Activated CD8-positive, alpha-beta memory T cell treated with anti-CD3 and anti-CD28 coated beads, Interleukin-2, amount 10 ng/mL, durations not matched to agents 7 days and 5 days (primary cell): ENCODE results near the gene ANKRD13B. TPM values are rescaled to one million over a fixed set of nuclear protein-coding genes. Genes with fewer than 3 reads are reported as not detected.

ENCODE experiments used
- ATAC-seq: fragments of 150-1000 bp; cut with Tn5 transposase; one replicate; pipeline ENCODE4 v1.10.0; 2021; ENCODE audit warnings: moderate library complexity
- CTCF ChIA-PET: fragments of 350-600 bp; sonication (Branson Sonifier 250); formaldehyde crosslinking; loops from one replicate; lab custom pipeline; 2021; ENCODE audit warnings: antibody characterized with exemption; lab: Charles Lee
- DNase-seq: peaks from one replicate; pipeline ENCODE4 v3.0.0-alpha.2; 2020
- H3K27ac Mint-ChIP-seq: one replicate; pipeline ENCODE4 v1.8.0; 2021; ENCODE audit warnings: mild to moderate bottlenecking, mixed read lengths
- H3K27me3 Mint-ChIP-seq: one replicate; pipeline ENCODE4 v1.8.0; 2021; ENCODE audit warnings: mixed read lengths
- H3K36me3 Mint-ChIP-seq: one replicate; pipeline ENCODE4 v1.8.0; 2021; ENCODE audit warnings: mild to moderate bottlenecking, mixed read lengths
- H3K4me1 Mint-ChIP-seq: one replicate; pipeline ENCODE4 v1.8.0; 2021; ENCODE audit warnings: mixed read lengths
- H3K4me3 Mint-ChIP-seq: one replicate; pipeline ENCODE4 v1.8.0; 2021; ENCODE audit warnings: mild to moderate bottlenecking, moderate library complexity, mixed read lengths
- H3K9me3 Mint-ChIP-seq: one replicate; pipeline ENCODE4 v1.8.0; 2022; ENCODE audit warnings: low read depth, mixed read lengths
- total RNA-seq, 2 experiments: library from RNA; stranded (reverse); gene quantifications; one replicate each; pipeline ENCODE4 v1.2.3, GENCODE V29; 2021

The ANKRD13B gene
- total RNA-seq, 2 experiments from 2014 or later = 15.6 to 20.1 TPM

DNA sequence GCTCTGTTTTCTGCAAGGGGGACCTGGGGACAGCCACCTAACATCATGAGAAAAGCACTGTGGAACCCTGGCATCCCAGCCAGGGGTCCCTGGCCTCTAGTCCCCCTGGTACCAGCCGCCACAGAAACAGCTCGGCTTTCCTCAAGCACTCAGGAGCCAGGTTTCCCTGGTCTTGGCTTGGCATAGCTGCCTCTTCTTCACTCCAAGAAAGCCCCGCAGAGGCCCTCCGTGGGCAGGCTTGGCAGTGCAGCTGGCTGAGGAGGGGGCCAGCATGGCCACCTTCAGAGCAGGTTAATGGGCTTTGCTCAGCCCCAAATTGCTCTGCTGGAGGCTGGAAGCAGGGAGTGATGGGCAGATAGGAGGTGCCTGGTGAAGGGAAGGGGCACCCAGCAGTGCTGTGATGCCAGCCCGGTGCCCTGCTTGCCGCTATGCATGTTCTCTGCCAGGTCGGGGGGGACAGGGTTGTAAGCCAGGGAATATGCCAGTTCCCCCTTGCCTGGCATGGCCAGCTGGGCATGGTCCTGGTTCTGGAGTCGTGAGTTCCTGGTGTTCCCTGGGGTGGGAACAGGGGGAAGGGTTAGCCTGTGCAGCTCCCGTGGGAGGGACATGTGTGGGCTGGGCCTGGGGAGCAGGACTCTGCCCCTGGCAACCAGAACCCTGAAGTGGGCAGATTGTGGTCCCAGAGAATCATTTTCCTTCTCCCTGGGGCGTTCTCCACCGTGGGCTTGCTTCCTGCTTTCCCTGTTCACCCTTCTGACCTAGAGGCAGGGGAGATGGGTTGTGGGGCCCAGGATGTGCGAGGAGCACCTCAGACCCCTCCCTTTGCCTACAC is 3.2 kb downstream of the ANKRD13B start:
- Mint-ChIP-seq H3K27me3 (no peaks in the 10 kb centered on the region), H3K27ac (no peak overlapping the region), H3K9me3 (no peaks in the 10 kb centered on the region), H3K4me3 (no peak overlapping the region), H3K36me3 (no peaks in the 10 kb centered on the region), H3K4me1 (peaks cover 38% of the 10 kb centered on the region)
- CTCF ChIA-PET = interaction anchor here (2.4 to 3.0 kb wide), 2 partner anchors 16 to 21 kb away, joined by 6 to 14 read pairs; no protein-coding TSS in a partner anchor
- ATAC-seq (no peak), DNase-seq (no peak)

DNA sequence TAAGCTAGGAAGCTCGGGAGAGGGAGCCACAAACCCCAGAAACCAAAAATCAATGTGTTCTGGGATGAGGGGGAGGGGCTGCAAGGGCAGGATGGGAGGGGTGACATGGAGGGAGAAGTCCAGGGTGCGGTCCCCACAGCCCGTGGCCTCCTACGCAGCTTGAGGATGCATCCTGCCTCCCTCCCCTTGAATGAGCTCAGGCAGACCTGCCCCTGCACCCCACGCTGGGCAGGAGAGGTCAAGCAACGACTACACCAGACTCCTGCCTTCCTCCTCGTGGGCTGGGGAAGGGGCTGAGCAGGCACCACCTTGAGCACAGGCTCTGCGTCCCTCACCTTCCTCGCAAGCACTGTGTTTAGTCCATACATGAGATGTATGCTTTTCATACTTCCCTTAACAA is 3.9 kb downstream of the ANKRD13B start:
- Mint-ChIP-seq H3K9me3 (no peaks in the 10 kb centered on the region), H3K27me3 (no peaks in the 10 kb centered on the region)

DNA sequence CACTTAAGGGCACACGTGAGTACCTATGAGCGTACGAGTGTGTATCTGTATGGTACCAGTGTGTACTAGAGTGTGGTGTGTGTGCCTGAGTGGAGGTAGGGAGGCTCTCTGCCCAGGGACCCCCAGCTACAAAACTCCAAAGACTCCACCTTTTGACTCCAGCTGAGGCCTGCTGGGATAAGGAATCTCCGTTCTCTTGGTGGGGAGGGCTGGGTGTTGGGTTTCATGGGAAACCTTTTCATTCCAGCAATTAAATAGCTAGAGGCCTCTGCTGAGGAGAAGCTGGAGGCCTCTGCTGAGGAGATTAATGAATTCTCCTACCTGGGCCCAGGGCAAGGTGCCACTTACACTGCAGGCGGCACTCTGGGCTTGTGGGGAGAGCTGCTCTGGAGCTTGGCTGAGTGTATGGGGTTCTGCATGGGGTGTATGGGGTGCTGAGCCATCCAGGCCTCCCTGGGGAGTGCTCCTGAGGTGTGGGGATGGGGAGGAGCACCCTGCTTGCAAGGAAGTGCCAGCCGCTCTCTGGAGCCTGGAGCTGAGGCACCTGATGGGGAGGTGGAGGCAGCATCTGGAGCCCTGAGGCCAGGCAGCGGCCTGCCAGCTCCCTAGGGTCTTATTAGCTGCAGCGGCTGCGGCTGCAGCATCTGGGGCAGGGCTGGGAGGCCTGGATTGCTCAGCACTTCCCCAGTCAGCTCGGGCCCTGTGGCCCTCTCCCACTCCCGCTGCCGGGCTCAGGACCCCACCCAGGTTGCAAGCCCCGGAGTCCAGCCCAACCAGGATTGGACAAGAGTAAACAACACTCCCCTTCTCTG is 4.6 kb downstream of the ANKRD13B start:
- ATAC-seq = no peak
- CTCF ChIA-PET = interaction anchor here (0.8 to 3.0 kb wide), 4 partner anchors 16 to 223 kb away, joined by 3 to 14 read pairs (median 4); no protein-coding TSS in a partner anchor
- no peak overlapping the region for H3K4me3 Mint-ChIP-seq

More for the DNA sequence above, 3.9 kb downstream of the ANKRD13B start:
- DNase-seq (no peak), ATAC-seq (no peak)
- H3K4me1 Mint-ChIP-seq = peaks cover 34% of the 10 kb centered on the region
- no peaks in the 10 kb centered on the region for H3K36me3 Mint-ChIP-seq
- H3K27ac Mint-ChIP-seq = no peak overlapping the region
- CTCF ChIA-PET = interaction anchor here (0.8 to 3.0 kb wide), 3 partner anchors 17 to 223 kb away, joined by 3 to 14 read pairs (median 6); no protein-coding TSS in a partner anchor
- H3K4me3 Mint-ChIP-seq = no peak overlapping the region

DNA sequence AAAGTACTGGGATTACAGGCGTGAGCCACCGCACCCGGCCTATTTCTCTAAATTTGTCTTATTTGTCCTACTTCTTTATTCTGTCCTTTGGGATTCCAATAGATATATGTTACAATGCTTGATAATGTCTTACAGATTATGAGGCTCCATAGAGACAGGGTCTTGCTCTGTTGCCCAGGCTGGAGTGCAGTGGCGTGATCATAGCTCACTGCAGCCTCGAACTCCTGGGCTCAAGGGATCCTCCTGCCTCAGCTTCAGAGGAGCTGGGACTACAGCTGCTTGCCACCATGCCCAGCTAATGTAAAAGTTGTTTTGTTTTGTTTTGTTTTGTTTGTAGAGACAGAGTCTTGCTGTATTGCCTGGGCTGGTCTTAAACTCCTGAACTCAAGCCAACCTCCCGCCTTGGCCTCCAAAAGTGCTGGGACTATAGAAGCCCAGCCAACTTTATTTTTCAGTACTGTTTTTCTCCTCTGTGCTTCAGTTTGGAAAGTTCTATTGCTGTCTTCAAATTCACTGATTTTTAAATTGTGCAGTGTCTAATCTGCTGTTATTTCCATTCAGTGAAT is 10.3 kb downstream of the ANKRD13B start:
- Mint-ChIP-seq H3K27ac (no peak overlapping the region), H3K27me3 (no peaks in the 10 kb centered on the region), H3K36me3 (no peaks in the 10 kb centered on the region), H3K9me3 (no peaks in the 10 kb centered on the region), H3K4me3 (no peak overlapping the region), H3K4me1 (peaks cover 11% of the 10 kb centered on the region)
- CTCF ChIA-PET = no interaction called here
- DNase-seq (no peak), ATAC-seq (no peak)

More for the DNA sequence above, 4.6 kb downstream of the ANKRD13B start:
- peaks cover 26% of the 10 kb centered on the region for H3K4me1 Mint-ChIP-seq
- no peaks in the 10 kb centered on the region for H3K27me3 Mint-ChIP-seq
- H3K36me3 Mint-ChIP-seq = no peaks in the 10 kb centered on the region
- DNase-seq = no peak
- no peaks in the 10 kb centered on the region for H3K9me3 Mint-ChIP-seq
- no peak overlapping the region for H3K27ac Mint-ChIP-seq

DNA sequence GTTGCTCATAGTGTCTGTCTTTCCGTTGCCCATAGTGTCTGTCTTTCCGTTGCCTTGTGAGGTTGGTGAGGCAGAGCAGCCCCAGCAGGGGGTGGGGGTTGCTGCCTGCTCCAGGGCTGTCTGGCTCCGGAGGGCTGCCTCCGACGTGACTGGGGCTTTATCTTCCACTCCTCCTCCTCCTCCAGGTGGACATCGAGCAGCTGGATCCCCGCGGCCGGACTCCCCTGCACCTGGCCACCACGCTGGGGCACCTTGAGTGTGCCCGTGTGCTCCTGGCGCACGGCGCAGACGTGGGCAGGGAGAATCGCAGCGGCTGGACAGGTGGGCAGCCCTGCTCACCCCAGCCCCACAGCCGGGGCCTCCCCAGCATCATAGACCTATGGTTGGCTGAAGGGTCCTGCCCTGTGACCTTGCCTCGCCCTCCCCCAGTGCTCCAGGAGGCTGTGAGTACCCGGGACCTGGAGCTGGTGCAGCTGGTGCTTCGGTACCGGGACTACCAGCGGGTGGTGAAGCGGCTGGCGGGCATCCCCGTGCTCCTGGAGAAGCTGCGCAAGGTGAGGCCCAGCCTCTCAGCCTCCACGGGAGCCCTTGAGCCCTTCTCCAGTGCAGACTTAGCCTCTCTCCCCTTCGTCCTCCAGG is 14.7 kb downstream of the ANKRD13B start:
- CTCF ChIA-PET = interaction anchor here (1.2 to 24.4 kb wide), 4 partner anchors 10 to 31 kb away, joined by 4 to 458 read pairs (median 7); partner anchors contain the start of genes ABHD15 and TP53I13
- ATAC-seq = no peak

DNA sequence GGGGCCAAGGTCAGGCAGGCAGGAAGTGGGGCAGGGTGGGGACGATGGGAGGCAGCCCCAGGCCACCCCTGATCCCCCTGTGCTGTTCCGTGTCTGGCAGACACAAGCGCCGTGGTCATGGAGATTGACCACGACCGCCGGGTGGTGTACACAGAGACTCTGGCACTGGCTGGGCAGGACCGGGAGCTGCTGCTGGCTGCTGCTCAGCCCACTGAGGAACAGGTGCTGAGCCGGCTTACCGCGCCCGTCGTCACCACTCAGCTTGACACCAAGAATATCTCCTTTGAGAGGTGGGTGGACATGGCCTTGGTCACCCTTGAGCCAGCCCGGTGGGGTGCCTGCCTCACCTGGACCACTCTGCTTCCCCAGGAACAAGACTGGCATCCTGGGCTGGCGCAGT is 16.1 kb downstream of the ANKRD13B start:
- Mint-ChIP-seq H3K9me3 (no peaks in the 10 kb centered on the region), H3K27me3 (no peaks in the 10 kb centered on the region), H3K36me3 (no peaks in the 10 kb centered on the region), H3K4me1 (peaks cover 4% of the 10 kb centered on the region), H3K27ac (no peak overlapping the region), H3K4me3 (no peak overlapping the region)
- ATAC-seq (no peak), DNase-seq (no peak)
- CTCF ChIA-PET = interaction anchor here (1.2 to 24.4 kb wide), 3 partner anchors 8 to 32 kb away, joined by 3 to 458 read pairs (median 3); partner anchors contain the start of genes ABHD15 and TP53I13

More for the DNA sequence above, 14.7 kb downstream of the ANKRD13B start:
- no peaks in the 10 kb centered on the region for H3K9me3 Mint-ChIP-seq
- H3K27ac Mint-ChIP-seq = no peak overlapping the region
- no peaks in the 10 kb centered on the region for H3K27me3 Mint-ChIP-seq
- no peak overlapping the region for H3K4me3 Mint-ChIP-seq
- no peaks in the 10 kb centered on the region for H3K4me1 Mint-ChIP-seq
- no peaks in the 10 kb centered on the region for H3K36me3 Mint-ChIP-seq
- no peak for DNase-seq

DNA sequence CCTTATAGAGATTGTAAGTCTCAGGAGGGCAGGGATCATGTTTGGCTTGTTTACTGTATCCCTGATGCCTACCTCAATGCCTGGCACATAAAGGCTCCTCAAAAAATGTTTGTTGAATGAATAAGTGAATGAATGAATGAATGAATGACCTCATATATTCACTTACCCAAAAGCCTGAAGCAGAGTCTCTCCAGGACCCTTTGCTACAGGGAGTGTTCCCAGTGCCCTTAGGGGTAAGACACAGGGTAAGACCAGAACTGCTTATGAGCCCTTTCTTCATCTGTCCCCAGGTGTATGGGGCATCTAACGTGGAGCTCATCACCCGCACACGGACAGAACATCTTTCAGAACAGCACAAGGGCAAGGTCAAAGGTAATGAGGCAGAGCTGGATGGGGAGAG is 17.5 kb downstream of the ANKRD13B start:
- CTCF ChIA-PET = interaction anchor here (1.5 to 24.4 kb wide), 2 partner anchors 17 to 33 kb away, joined by 4 to 458 read pairs; partner anchors contain the start of genes ABHD15, ANKRD13B and TP53I13
- Mint-ChIP-seq H3K9me3 (no peaks in the 10 kb centered on the region), H3K27ac (no peak overlapping the region), H3K27me3 (no peaks in the 10 kb centered on the region), H3K4me1 (peaks cover 18% of the 10 kb centered on the region), H3K4me3 (no peak overlapping the region), H3K36me3 (no peaks in the 10 kb centered on the region)
- DNase-seq (no peak), ATAC-seq (no peak)

DNA sequence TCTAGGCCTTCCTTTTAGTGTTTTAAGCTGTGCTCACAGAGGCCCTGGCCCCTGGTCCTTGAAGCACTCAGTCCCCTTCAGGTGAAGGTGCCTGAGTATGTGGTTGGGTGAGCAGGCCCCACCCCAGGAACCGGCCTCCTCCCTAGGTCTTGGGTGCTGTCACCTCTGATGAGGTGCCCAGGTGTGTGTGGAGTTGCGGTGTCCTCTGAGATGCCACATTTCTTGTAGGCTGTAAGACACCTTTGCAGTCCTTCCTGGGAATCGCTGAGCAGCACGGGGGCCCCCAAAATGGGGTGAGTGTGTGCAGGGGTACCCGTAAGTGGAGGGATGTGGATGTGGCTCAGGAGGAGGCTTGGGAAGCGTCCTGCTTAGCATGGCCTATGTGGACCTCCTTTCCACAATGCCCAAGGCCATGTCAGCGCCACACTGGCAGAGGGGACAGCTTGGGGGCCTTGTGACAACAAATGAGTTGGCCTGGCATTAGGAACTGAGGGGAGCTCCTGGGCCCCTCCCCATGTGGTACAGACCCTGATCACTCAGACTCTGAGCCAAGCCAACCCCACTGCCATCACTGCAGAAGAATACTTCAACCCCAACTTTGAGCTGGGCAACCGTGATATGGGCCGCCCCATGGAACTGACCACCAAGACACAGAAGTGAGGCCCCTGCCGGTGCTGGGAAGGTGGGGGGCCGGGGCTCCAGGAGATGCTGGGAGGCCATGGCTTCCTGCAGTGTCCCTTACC is 18.6 kb downstream of the ANKRD13B start:
- H3K4me1 Mint-ChIP-seq = peaks cover 28% of the 10 kb centered on the region
- H3K27ac Mint-ChIP-seq = no peak overlapping the region
- no peaks in the 10 kb centered on the region for H3K36me3 Mint-ChIP-seq
- no peak for ATAC-seq
- DNase-seq = no peak
- H3K4me3 Mint-ChIP-seq = no peak overlapping the region
- CTCF ChIA-PET = interaction anchor here (24.4 kb wide), 1 partner anchor 34 kb away, joined by 458 read pairs; the partner anchor contains the start of genes ABHD15 and TP53I13
- H3K27me3 Mint-ChIP-seq = no peaks in the 10 kb centered on the region
- H3K9me3 Mint-ChIP-seq = no peaks in the 10 kb centered on the region

DNA sequence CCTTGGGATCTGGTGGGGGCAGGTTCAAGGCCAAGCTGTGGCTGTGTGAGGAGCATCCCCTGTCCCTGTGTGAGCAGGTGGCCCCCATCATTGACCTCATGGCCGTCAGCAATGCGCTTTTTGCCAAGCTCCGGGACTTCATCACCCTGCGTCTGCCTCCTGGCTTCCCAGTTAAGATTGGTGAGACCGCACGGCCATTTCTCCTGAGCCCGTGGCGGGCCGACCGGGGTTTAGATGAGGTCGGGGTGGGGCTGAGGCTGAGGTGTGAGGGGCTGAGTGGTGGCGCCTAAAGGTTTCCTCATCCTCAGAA is 19.1 kb downstream of the ANKRD13B start:
- Mint-ChIP-seq H3K27me3 (peaks cover 3% of the 10 kb centered on the region), H3K4me3 (no peak overlapping the region), H3K9me3 (no peaks in the 10 kb centered on the region), H3K27ac (no peak overlapping the region), H3K36me3 (no peaks in the 10 kb centered on the region), H3K4me1 (peaks cover 33% of the 10 kb centered on the region)
- DNase-seq = no peak
- ATAC-seq = no peak
- CTCF ChIA-PET = interaction anchor here (24.4 kb wide), 1 partner anchor 35 kb away, joined by 458 read pairs; the partner anchor contains the start of genes ABHD15 and TP53I13

DNA sequence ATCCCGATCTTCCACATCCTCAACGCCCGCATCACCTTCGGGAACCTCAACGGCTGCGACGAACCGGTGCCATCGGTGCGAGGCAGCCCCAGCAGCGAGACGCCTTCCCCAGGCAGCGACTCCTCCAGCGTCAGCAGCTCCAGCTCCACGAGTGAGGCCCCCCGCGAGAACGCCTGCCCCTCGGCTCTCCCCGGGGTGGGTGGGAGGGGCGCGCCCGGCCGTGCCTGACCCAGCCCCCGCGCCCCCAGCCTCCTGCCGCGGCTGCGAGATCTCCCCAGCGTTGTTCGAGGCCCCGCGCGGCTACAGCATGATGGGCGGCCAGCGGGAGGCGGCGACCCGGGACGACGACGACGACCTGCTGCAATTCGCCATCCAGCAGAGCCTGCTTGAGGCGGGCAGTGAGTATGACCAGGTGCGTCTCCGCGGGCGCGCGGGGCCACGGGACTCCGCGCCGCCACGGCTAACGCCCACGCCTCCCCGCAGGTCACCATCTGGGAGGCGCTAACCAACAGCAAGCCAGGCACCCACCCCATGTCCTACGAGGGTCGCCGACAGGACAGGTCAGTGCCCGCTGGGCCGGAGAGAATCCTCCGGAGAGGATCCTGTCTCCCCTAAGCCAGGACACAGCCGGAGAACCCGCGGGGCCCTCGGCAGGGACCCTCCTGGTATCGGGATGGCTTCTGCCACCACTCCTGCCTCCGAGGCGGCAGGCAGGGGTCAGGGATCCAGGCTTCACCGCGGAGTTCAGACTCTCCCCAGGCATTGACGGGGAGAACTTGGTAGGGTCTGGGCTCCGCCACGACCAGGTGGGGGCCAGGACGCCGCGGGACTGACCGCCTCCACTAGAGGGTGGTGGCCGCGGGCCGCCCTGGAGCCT is 19.7 kb downstream of the ANKRD13B start:
- peaks cover 3% of the 10 kb centered on the region for H3K27me3 Mint-ChIP-seq
- H3K36me3 Mint-ChIP-seq = no peaks in the 10 kb centered on the region
- no peak for ATAC-seq
- no peak overlapping the region for H3K27ac Mint-ChIP-seq
- no peak for DNase-seq
- CTCF ChIA-PET = interaction anchor here (0.6 to 24.4 kb wide), 14 partner anchors 7 to 317 kb away, joined by 3 to 458 read pairs (median 4); partner anchors contain the start of genes ABHD15, ANKRD13B, CORO6 and SSH2
- H3K4me1 Mint-ChIP-seq = peaks cover 39% of the 10 kb centered on the region
- H3K4me3 Mint-ChIP-seq = no peak overlapping the region
- H3K9me3 Mint-ChIP-seq = no peaks in the 10 kb centered on the region

DNA sequence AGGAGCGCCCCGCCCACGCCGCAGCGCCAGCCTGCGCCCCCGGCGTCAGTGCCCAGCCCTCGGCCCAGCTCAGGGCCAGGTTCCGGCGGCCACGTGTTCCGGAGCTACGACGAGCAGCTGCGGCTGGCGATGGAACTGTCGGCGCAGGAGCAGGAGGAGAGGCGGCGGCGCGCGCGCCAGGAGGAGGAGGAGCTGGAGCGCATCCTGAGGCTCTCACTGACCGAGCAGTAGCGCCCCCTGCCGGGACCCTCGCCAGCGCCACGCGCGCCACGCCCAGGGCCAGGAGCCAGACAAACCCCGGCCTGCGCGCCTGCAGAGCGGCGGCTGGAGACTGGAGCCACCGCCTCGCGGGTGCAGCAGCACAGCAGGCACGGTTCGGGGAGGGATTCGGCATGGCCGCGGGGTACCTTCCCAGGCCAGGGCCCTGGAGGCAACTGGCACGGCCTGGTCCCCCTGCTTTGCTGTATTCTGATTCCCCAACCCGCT is 20.5 kb downstream of the ANKRD13B start:
- Mint-ChIP-seq H3K4me3 (peak overlapping the region; percentile 51), H3K9me3 (no peaks in the 10 kb centered on the region), H3K27me3 (peaks cover 3% of the 10 kb centered on the region), H3K4me1 (peaks cover 43% of the 10 kb centered on the region), H3K27ac (no peak overlapping the region), H3K36me3 (no peaks in the 10 kb centered on the region)
- CTCF ChIA-PET = interaction anchor here (0.6 to 24.4 kb wide), 16 partner anchors 8 to 317 kb away, joined by 3 to 458 read pairs (median 4); partner anchors contain the start of genes ABHD15, ANKRD13B, CORO6 and SSH2
- ATAC-seq (peak; percentile 44), DNase-seq (peak; percentile 95)
